Kidney capillary endothelial cell (primary cell): ENCODE results near the gene OLA1.

Experiments
- DNase-seq: peaks from one replicate; pipeline ENCODE4 v3.0.0-alpha.2; 2018; ENCODE audit warnings: low spot score

Gene OLA1

DNA sequence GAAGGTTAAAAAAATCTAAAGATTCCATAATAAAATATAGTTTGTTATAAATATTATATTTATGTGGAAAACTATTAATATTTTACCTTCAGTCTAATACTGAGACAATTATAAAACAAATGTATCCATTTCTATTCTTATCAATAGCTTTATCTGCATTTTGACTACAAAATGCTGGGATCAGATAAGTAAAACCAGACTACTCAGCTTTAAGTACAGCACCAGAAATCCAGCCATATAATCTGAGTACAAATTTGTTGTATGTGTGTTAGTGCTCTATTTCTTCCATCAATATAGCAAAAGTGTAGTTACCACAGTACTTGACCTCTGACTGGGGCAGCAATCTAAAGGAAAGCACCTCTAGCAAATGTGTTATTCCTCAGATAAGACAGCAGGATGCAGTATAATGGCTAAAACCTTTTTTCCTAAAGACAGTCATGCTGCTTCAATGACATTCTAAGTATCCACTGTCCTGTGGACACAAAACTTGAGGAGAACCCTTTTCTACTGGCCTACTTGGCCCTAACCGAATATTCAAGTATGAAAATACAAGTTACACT is 68.1 kb downstream of the OLA1 start:
- no peak for DNase-seq

DNA sequence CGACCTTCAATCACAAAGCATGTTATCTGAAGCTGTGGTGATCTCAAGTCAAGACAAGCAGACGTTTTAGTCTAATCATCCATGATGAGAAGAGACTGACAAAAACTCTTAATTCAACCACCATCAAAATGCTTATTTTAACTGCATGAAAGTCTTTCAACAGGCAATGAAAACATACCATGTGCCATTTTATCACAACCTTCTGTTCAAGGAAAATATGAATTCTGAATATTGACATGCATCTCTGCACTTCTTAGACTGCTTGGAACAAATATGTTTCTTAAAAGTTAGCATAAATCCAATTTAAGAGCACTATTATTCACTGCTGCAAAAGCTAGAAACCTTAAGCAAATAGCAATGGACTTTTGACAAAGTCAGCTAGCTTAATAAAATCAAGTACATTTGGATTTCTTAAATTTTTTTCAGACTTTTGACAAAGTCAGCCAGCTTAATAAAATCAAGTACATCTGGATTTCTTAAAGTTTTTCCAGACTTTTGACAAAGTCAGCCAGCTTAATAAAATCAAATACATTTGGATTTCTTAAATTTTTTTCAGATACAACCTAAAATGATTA is 70.9 kb downstream of the OLA1 start:
- DNase-seq = no peak

DNA sequence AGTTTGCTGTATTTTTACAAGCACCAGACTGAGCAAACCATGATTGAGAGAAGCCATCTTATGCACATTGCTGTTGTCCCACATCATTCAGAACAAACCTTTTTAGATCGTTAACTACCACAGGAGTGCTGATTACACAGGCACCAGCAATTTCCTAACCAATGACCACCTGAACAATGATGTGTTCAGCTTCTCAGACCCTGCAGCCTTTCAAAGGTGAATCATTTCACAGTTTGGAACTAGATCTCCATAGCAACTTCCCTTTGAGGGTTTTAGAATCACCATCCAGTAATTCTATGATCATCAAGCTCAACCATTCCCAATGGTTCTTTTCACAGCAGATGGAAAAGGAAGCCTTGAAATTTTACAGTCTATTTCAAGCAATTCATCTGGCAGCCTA is 71.4 kb downstream of the OLA1 start:
- DNase-seq = no peak

DNA sequence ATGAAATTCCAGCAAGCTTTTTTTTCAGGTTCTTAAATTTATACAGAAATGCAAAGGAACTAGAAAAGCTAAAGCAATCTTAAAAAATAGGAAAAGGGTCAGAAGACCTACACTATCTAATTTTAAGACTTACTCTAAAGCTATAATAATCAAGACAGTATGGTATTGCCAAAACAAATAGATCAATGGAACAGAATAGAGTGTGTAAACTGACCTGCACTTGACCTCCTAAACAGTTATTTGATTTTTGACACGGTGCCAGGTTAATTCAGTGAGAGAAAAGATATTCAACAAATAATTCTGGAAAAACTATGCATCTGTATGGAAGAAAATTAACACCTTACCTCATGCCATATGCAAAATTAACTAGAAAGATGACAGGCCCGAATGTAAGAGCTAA is 73.6 kb downstream of the OLA1 start:
- DNase-seq = no peak

DNA sequence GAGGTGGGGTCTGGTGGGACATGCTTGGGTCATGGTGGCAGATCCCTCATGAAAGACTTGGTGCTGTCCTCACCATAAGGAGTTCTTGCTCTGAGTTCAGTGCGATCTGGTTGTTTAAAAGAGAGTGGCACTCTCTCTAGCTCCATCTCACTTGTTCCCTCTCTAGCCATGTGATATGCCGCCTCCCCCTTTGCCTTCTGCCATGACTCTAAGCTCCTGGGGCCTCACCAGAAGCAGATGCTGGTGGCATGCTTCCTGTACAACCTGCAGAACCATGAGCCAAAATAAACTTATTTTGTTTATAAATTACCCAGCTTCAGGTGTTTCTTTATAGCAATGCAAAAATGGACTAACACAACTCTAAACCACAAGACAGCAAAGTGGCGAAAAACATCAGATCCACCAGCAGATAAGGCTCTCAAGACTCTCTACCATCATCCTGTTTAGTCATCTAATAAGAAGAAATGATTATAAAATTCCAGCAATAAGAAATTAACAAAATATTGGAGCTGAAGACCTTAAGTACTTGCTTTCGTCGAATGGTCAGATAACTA is 75.5 kb downstream of the OLA1 start:
- no peak for DNase-seq

DNA sequence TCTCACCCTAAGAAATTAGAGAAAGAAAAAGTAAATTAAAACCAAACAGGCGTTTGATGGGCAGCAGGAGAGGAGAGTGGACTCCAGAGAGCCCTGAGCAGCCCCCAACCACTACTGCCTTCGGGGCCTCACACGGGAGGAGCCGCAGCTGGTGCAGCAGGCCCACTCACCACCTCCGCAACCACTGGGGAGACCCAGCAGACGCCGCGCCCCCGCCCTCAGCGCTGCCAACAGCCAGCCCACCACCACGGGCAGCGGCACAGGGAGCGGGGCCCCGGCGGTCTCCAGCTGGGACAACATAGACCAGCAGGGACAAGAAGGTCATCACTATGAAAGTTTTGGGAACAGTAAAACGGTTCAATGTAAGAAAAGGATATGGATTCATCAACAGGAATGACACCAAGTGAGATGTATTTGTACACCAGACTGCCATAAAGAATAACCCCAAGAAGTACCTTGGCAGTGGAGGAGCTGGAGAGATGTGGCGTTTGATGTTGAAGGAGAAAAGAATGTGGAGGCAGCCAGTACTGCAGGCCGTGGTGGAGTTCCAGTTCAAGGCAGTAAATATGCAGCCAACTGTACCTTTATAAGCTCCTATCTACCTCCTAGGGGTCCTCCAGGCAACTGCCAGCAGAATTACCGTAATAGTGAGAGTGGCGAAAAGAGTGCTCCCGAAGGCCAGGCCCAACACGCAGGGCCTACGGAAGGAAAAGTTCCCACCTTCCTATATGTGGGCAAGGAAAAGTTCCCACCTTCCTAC is 76.5 kb downstream of the OLA1 start:
- no peak for DNase-seq

DNA sequence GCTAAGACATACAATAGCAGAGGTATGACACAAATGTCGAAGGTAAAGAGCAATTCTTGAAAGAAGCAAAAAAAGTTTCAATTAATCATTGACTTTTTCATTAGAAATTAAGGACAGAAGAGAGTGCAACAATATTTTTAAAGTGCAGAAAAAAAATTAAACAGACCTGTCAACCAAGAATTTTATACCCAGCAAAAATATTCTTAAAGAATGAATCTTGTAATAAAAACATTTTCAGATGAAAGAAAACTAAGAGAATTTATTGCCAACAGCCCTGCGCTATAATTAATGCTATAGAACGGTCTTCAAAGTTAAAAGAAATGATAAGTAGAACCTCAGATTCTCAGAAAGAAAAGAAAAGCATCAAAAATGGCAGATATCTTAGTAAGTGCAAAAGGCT is 79.0 kb downstream of the OLA1 start:
- no peak for DNase-seq

DNA sequence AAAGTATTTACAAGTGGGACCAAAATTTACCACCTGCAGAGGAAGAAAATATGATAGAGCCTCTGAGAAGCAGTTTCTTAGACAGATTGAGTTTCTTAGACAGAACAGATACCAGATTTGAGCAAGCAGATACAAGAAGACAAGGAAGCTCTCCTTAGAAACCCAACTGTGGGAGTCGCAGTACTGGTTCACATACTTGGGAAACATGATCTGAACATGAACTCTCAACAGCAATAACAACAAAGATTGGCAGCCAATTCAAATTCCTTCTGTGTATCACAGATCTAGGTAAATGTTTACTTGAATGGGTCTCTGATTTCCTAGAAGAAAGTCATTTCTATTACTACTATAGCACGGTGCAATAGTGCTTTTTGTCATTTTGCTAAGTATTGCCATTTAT is 82.1 kb downstream of the OLA1 start:
- no peak for DNase-seq

DNA sequence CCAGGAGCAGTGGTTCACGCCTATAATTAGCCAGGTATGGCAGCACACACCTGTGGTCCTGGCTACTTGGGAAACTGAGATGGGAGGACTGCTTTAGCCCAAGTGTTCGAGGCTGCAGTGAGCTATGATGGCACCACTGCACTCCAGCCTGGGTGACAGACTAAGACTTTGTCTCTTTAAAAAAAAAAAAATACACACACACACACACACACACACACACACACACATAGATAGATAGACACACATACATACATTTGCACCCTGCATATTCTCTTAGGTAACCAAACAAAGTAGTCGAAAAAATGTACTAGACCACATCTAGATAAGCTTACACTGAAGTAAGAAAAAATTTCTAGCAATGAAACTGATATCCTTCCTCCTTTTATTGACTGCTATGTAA is 86.8 kb downstream of the OLA1 start:
- no peak for DNase-seq

DNA sequence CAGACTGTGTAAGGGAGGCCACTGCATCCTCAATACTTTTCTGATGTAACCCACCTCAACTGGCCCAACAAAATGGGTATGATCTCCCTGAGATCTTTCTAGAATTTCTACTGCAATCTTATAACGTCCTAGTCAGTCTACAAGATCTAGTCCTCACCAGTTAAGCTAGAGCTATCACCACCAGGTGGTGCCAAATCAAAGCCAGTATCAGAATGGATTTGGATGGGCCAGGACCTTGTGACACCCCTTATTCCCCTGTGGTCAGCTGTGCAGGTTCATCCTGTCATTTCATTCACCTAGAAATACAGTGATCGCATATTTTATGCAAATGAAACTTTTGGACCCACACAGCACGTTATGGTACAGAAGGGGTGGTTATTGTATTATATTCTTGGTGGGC is 90.3 kb downstream of the OLA1 start:
- peak; percentile 12 for DNase-seq

DNA sequence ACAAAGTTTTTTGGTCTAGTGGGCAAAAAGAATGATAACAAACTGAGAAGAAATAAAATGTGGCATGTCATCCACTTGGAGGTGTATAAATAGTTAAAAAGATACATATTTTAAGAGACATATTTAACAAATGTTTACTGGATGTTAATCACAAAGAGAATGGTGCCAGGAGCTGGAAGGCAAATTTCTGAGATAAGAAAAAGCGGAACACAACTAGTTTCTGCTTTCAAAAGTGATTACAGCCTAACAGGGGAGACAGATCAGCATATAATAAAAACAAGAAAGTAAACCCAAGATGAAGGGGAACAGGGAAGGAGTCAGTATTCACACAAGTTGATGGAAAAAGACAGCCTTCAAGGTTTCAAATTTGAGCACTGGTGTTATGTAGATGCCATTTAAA is 91.3 kb downstream of the OLA1 start:
- no peak for DNase-seq

DNA sequence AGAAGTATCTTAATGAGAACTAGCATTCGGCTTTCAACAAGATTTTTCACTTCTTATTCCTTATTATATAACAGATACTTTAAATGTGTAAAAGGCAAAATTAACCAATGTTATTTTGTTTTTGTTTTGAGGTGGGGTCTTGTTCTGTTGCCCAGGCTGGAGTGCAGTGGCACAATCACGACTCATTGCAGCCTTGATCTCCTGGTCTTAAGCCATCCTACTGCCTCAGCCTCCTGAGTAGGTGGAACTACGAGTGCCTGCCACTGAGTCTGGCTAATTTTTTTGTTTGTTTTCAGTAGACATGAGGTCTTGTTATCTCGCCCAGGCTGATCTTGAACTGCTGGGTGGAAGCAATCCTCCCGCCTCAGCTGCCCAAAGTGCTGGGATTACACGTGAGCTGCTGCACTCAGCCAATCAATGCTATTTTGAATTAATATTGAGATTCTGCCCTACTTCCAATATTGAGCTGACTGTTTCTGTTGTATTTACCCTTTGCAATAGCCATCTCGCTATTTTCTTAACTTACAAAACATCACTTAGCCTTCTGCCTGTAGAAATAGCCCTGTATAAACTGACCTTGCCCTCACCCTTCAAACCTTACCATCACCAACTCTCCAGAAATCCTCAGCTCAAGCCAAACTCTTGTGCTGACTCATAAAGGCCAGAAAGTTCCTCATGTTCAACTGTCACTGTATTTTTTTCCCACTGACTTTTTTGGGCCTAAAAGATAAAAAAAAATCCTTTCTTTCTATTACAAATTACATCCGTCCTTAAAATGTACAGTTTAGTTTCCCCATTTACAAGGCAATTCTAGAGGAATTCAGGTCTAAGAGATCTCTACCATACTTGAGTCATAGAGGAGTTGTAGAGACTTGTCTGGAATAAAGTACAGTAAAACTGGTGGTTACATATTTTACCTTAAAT is 94.3 kb downstream of the OLA1 start:
- DNase-seq = no peak

DNA sequence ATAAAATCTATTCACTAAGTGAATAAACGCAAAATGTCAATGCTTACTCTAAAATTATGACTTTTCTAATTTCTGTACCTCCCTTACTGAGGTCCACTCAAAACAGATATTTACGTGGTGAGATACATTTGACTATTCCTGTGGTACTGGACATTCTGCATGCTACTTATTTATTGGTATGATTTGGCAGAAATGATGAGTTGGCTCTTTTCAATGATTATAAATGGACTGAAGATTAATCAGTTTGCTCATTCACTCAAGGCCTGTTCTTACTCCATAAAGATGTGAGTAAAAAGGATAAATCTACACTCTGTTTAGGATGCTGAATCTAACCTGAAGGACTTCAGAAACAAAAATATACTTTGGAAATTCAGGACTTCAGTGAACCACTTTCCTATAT is 98.8 kb downstream of the OLA1 start:
- DNase-seq = no peak

DNA sequence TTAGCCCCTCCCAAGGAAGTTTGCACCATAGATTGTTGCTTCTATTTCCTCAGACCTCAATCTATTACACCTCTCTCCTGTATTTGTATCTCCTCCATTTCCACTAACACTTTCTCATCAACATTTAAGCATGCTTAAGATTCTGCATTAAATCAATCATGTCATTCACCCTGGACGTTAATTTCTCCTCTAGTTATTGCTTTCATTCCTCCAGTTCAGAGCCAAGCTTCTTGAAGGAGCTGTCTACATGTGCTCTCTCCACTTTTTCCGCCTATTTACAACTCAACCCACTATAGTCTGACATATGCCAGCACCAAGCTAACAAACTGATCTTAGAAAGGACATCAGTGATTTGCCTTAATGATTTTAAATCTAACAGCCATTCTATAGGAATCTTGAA is 99.5 kb downstream of the OLA1 start:
- no peak for DNase-seq

DNA sequence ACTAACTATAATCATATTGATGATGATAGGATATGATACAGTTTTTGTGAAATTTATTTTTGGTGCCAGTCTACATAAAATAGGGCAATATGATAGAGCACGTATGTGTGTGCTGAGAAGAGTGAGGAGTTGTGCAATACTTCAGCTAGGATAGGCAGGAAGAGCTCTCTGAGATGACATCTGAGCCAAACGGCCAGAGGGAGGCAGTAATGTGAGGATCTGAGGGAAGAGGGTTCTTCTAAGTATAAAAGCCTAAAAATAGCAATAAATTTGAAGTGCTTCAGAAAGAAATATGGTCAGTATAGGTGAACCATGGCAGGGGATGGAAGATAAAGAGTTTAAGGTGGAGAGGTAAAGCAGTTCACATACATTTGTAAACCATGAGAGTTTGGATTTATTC is 102.5 kb downstream of the OLA1 start:
- no peak for DNase-seq

DNA sequence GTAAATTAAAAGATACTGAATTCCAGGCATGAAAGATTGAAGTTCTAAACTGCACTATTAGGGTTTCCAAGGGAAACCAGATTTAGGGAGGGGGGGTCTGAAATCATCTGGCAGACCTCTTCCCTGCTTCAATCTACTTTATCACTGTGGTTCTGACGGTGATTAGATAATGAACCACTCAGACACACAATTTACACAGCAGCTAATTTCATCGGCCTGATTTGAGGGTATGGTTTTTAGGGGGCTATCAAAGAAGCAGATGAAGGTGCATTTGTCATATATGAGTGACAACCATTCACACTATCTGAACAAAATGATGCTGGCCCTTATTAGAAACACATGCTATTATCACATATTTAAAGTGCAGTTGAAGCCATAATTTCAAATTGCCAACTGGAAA is 106.0 kb downstream of the OLA1 start:
- no peak for DNase-seq

DNA sequence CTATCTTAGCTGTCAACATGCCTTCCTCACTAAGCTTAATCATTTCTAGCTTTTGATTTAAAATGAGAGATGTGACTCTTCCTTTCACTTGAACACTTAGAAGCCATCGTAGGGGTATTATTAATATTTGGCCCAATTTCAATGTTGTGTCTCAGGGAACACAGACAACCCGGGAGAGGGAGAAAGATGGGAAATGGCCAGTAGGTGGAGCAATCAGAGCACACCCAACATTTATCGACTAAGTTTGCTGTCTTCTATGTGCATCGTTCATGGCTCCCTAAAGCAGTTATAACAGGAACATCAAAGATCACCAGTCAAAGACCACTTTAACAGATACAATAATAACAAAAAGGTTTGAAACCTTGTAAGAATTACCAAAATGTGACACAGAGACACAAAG is 110.2 kb downstream of the OLA1 start:
- no peak for DNase-seq

DNA sequence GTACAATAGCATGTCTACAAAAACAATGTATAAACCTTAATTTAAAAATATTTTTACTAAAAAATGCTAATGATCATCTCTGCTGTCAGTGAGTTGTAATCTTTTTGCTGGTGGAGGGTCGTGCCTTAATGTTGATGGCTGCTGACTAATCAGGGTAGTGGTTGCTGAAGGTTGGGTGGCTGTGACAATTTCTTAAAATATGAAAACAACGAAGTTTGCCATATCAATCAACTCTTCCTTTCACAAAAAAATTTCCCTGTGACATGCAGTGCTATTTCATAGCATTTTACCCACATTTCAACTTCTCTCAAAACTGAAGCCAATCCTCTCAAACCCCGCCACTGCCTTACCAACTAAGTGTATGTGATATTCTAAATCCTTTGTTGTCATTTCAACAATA is 112.4 kb downstream of the OLA1 start:
- no peak for DNase-seq

DNA sequence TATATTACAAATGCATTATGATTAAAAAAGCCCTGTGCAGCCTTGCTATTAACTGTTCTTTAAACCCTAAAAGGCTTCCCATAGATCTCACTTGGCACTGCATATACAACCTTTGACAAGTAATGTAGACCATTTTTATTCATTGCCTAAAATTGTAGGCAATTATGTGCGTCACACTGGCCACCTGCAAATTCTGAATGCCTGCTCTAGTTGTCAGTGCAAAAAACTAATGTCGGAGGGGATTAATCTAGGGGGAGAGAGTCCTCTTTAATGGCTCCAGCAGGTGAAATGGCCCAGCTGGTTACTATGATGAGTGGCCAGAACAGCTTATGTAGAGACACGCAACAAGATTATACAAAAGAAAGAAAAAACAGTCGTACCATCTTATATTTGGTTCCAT is 123.2 kb downstream of the OLA1 start:
- no peak for DNase-seq

DNA sequence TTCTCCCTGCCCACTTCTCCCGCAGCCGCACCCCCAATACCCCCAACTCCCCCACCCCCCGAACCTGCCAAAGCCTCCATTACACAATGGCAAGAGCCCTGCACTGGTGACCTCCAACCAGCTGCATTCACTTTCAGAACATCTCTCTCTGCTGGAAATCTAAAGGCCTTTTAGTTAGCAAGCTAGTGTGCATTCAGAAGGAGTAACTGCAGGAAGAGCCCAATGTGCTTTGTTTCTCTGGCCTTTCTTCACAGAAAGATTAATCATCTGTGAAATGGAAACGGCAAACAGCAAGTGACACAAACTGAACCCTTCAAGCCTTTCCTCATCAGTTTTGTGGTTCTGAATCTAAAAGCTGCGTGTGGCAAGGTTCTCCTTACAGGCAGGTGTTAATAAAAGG is 124.2 kb downstream of the OLA1 start:
- no peak for DNase-seq

DNA sequence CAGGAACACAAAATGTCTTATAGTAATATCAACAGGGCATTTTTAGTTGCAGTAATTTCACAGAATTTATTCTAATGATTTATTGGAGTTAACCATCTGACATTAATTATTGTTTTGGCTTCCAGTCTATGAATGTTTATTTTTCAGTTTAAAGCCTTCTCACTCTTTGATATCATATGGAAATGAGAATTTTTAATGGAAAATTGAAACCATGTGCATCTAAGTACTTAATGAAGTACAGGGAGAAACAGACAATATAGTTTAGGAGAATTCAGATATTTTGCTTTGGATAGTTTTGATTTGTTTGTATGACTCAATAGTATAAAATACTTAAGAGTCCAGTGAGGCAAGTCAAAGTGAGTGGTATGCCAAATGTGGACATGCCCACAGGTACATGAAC is 126.1 kb downstream of the OLA1 start:
- DNase-seq = no peak

DNA sequence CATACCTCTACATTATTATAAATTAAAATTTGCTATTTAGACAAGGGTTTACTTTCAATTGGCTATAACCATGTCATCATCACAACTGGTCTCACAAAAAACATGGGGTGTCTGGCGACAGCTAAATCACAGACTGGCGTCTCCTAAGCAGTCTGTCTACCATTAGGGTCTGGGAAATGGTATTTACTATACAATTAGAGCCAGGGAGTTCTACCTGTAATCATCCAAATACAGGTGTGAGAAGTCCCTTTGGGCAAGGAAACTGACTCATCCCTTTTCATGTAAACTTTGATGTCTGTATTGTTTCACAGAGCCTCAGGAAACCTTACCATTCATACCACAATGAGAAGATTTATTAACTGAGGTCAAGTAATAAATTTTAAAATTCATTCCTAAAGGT is 126.7 kb downstream of the OLA1 start:
- no peak for DNase-seq

DNA sequence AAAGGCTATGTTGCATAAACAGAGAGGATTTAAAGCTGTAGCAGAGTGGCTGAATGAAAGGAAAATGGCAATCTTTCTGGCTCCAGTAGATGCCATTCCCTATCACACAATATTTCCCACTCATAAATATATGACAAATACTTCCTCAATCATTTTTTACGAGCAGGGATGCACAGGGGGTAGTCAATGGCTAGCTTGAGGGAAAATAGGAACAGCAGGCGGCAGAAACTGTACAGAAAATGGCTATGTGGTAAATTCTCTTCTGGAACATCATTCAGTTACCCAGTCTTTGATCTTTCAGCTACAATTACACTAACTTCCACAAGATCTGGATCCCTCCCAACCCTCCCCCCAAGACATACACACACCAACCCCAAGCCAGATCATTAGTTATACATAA is 127.2 kb downstream of the OLA1 start:
- DNase-seq = no peak
